Fibroblast of skin of right quadriceps (primary cell): ENCODE data around the gene CNPY1.

Experiments used
- DNase-seq: peaks from one replicate; pipeline ENCODE4 v3.0.0-alpha.2; 2013

The CNPY1 gene

DNA sequence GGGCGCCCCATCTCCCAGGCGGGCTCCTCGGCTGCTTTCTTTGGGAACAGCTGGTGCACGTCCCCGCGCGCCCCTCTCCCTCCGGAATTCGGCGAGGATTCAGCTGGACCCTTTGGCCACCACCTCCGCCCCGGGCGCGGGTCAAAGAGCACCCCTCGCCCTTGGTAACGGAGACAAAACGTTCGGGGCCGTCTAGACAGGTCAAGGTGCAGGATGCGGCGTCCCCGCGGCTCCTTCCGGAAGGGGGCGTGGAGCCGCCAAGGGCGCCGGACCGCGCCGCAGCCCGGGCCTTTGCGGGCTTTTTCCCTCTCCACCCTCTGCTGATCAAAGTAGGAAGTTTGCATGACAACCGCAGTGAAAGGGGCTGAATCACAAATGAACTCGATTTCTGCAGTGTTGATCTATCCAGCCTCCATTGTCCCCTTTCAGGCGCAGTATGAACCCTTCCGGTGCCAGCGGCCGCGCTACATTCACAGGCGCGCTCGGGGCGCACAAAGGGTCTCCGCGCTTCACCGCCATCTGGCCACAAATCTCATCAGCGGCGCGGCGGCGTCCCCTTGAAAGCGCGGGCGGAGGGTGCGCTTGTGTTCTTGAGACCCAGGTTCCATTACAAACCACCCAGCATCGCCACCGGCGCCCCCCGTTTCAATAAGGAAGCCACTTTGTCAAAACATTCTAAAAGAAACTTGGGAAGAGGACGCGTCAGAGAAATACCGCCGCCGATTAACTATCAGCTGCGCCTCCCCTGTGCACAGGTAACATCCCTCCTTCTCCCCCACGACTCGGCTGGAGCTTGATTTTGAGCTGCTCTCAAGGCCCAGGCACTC is 36.4 kb downstream of the CNPY1 start:
- no peak for DNase-seq

DNA sequence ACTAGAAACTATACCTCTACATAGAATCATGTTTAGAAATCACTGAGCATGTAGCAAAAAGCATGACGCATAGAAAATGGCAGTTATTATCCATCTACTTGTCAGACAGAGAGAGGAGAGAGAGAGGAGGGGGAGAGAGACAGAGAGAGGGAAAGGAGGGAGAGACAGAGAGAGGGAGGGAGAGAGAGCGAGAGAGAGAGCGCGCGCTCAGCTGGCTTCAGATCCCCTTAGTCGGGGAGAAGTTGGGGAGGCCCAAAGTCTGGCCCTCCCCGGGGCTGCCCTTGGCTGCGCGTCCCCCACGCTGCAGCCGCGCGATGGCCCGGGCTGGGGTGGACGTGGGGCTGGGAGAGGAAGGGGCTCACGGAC is 37.0 kb downstream of the CNPY1 start:
- no peak for DNase-seq

- no peak for DNase-seq
These were observed 37.7 kb downstream of the CNPY1 start for GRCh38 chr7:155508376-155509358.

- no peak for DNase-seq
These were observed 38.8 kb downstream of the CNPY1 start for GRCh38 chr7:155507576-155507975.

DNA sequence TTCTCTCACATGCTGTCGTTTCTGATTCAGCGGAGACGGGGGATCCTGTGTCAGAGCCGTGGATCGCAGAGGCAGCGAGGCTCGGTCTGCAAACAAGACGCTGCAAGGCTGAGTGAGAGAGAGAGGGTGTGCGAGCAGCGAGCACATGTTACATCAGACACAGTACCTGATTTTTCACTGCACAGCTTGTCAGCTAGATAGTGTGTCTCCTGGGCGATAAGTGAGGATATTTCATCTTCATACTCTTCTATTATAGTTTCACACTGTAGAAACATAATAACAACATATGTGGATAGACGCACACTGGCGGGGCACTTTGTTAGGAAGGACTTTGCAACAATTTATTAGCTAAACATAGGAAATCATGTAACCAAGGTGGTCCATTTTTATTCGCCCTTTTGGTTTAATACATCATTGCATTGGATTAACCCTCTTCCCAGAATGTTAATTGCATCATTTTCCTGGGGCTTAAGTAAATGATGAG is 39.5 kb downstream of the CNPY1 start:
- no peak for DNase-seq

GRCh38 chr7:155505422-155505793 is 41.0 kb downstream of the CNPY1 start:
- no peak for DNase-seq

GRCh38 chr7:155497149-155497901 is 49.0 kb downstream of the CNPY1 start:
- DNase-seq: no peak

GRCh38 chr7:155496267-155497005 is 49.9 kb downstream of the CNPY1 start:
- DNase-seq: no peak

GRCh38 chr7:155495440-155496248 is 50.7 kb downstream of the CNPY1 start:
- no peak for DNase-seq

DNA sequence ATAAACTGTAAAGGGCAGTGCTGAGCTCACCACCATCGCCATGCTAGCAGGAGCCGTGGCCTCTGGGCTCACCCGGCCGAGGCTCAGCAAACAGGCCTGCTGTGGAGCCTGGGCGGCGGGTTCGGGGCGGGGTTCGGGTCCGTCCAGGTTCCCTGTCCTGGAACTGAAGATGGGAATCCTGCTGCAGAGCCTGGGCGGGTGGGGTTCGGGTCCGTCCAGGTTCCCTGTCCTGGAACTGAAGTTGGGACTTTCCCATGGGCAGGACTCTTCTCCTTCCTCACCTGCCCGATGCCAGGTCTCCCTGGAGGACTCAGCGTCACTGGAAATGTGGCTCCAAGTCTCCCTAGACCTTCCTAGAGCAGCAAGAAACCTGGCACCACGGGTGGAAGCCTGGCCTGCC is 51.8 kb downstream of the CNPY1 start:
- no peak for DNase-seq

DNA sequence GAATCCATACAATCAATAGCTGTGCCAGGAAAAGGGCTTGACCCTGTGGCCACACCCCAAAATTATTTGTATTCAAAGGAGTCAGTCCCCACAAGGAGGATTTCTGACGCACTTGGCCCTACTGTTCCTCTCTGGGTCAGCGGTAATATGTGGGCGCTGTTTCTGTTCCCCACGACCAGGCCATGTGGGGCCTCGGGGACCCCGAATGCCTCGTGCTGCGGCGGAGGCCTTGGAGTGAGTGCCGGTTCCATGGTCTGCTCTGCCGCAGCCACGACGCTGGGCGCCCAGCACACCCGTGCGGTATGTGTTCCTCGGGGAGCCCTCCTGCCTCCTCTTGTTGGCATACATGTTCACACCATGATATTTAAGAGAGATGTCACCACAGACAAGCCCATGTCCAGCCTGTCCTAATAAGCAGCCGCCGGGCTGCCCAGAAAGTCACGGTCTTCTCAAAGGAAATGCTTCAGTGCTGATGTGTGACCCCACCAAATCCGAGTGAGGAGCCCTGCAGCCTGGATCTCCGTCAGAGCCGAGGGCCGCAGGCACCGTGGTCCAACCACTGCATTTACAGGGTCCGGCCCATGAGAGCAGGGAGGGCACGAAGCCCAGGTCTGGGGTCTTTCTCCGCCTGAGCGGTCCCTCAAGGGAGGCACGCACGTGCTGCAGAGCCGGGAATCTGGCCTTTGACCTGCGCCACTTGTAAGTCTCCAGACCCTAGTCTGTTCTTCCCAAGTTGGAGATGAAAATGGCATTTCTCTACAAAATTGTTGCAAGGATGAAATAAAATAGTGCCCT is 52.4 kb downstream of the CNPY1 start:
- DNase-seq: no peak

DNA sequence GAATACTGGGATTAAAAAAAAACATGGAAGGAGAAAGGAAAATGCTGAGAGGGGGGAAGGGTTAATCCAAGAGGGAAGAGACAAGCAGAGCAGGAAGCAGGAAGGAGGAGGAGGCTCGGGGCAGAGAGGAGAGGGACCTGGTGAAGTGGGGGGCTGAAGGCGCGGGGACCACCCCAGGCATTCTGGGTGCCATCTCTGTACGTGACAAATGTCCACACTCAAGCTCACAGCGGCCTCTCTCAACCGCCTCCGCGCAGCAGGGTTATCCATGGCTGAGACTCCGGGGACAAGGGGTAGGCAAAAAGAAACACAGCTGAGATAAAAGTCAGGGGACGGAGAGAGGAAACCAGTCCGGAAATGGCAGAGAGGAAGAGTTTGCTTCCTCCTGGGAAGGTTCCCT is 54.5 kb downstream of the CNPY1 start:
- no peak for DNase-seq

GRCh38 chr7:155490697-155491628 is 55.4 kb downstream of the CNPY1 start:
- DNase-seq: no peak

DNA sequence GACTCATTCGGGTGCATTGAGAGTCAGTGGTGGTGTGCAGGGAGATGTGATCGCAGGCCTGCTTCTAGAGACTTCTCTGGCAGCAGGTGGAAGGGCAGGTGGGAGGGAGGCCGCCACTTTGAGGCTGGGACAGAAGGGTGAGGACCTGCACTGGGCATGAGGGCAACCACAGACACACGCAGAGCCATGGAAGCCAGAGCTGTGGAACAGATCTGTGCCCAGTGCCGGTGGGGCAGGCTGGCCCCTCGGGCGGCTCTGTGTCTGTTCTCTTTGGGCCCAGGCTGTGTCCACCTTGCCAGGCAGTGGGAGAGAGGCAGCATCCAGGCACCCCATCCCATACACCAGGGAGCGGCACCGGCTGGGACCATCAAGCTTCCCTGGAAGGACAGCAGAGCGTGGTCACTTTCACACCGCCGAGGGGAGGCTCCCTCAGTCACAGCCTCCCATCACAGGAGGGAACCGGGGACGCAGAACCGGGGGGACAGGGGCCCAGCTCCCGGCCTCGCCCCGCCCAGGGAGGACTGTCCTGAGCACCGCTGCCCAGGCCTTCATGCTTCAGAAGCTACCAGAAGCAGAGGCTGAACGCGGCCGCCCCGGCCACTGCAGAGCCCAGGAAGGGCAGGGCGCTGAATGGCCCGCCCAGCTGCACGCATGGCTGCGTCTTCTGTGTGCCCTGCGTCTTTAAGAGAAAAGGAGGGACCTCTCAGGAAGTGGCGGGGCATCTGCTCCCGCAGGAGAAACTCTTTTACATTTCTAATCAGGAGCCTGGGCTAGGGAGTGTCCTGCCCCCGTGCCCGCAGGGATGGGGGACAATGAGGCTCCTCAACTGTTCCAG is 56.3 kb downstream of the CNPY1 start:
- DNase-seq: no peak

- DNase-seq: no peak
These were observed 57.1 kb downstream of the CNPY1 start for GRCh38 chr7:155489158-155489840.

DNA sequence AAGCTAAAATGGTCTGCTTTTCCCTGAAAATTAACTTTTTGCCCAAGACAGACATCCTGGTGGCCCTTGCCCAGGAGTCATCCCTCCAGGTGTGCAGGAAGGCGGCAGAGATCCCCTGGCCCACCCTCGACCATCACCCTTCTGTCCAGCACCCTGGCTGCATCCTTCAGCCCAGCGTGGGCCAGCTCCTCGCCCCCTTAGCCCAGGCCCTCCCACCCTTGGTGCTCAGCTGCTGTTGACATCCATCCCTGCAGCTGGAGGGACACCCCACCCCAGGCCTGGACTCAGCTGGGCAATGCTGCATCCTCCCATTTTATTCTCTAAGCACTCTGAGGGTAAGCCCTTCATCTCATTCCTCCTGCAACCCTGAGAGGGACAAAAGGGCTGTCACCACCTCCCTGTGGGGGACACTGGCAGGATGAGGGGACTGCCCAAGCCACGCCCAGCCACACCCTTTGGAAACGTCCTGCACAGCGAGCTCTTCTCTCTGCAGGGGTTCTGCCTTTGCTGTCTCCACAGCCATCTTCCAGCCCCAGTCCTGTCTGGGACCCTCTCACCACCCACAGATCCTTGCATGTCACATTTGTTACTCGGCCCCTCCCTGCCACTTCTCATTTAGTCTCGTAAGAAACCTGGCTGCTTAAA is 57.8 kb downstream of the CNPY1 start:
- DNase-seq: no peak
